ENCODE data around the gene PCGF3.

The PCGF3 gene

GRCh38 chr4:671769-672168 is 33.9 kb upstream of the PCGF3 start:
- no peak overlapping the region for H3K9ac ChIP-seq (ENCODE audit: low read length)
- no peak overlapping the region for H3K4me3 ChIP-seq (ENCODE audit: low read depth, low read length)
- no peaks in the 10 kb centered on the region for H3K9me3 ChIP-seq (ENCODE audit: control insufficient read depth, insufficient read depth, low read depth, low read length)
- peaks cover 12% of the 10 kb centered on the region; the same call in 1 of the 2 replicates for H3K4me1 ChIP-seq (ENCODE audit: control insufficient read depth, insufficient read depth, low read length)
- H3K36me3 ChIP-seq (ENCODE audit: control insufficient read depth, insufficient read depth, low read length) = peaks cover 21% of the 10 kb centered on the region
- H3K27ac ChIP-seq (ENCODE audit: low read depth, low read length) = no peak overlapping the region
- no peaks in the 10 kb centered on the region for H3K27me3 ChIP-seq (ENCODE audit: control insufficient read depth, insufficient read depth, low read length)

GRCh38 chr4:673349-674091 is 32.1 kb upstream of the PCGF3 start:
- Histone ChIP-seq H3K4me1 (ENCODE audit: control insufficient read depth, insufficient read depth, low read length) (peaks cover 19% of the 10 kb centered on the region; the same call in 1 of the 2 replicates), H3K9ac (ENCODE audit: low read length) (peak overlapping the region; percentile 97), H3K4me3 (ENCODE audit: low read depth, low read length) (peak overlapping the region; percentile 85), H3K27me3 (ENCODE audit: control insufficient read depth, insufficient read depth, low read length) (no peaks in the 10 kb centered on the region), H3K9me3 (ENCODE audit: control insufficient read depth, insufficient read depth, low read depth, low read length) (no peaks in the 10 kb centered on the region), H3K36me3 (ENCODE audit: control insufficient read depth, insufficient read depth, low read length) (peaks cover 21% of the 10 kb centered on the region), H3K27ac (ENCODE audit: low read depth, low read length) (peak overlapping the region; percentile 86; the same call in 1 of the 2 replicates)

GRCh38 chr4:674172-675035 is 31.2 kb upstream of the PCGF3 start, which contains the start of the genes ATP5ME and MYL5:
Gene ATP5ME, minus strand, starts transcription at chr4:674276. Its CDS starts 29 bp downstream, at chr4:674247.
Gene MYL5, plus strand, starts transcription at chr4:674542. Its CDS starts 3,485 bp downstream, at chr4:678027.
- no peaks in the 10 kb centered on the region for H3K9me3 ChIP-seq (ENCODE audit: control insufficient read depth, insufficient read depth, low read depth, low read length)
- H3K4me3 ChIP-seq (ENCODE audit: low read depth, low read length) = peak within 1 kb of the TSS; percentile 85
- peak within 1 kb of the TSS; percentile 97 for H3K9ac ChIP-seq (ENCODE audit: low read length)
- H3K36me3 ChIP-seq (ENCODE audit: control insufficient read depth, insufficient read depth, low read length) = peaks cover 21% of the 10 kb centered on the region
- H3K27me3 ChIP-seq (ENCODE audit: control insufficient read depth, insufficient read depth, low read length) = no peaks in the 10 kb centered on the region
- H3K4me1 ChIP-seq (ENCODE audit: control insufficient read depth, insufficient read depth, low read length) = peaks cover 19% of the 10 kb centered on the region; the same call in 1 of the 2 replicates
- peak within 1 kb of the TSS; percentile 86; the same call in 1 of the 2 replicates for H3K27ac ChIP-seq (ENCODE audit: low read depth, low read length)

GRCh38 chr4:675036-675882 is 30.4 kb upstream of the PCGF3 start:
- peaks cover 20% of the 10 kb centered on the region; the same call in 1 of the 2 replicates for H3K4me1 ChIP-seq (ENCODE audit: control insufficient read depth, insufficient read depth, low read length)
- H3K9ac ChIP-seq (ENCODE audit: low read length) = peak overlapping the region; percentile 71
- H3K4me3 ChIP-seq (ENCODE audit: low read depth, low read length) = peak overlapping the region; percentile 78
- H3K36me3 ChIP-seq (ENCODE audit: control insufficient read depth, insufficient read depth, low read length) = peaks cover 21% of the 10 kb centered on the region
- H3K27me3 ChIP-seq (ENCODE audit: control insufficient read depth, insufficient read depth, low read length) = no peaks in the 10 kb centered on the region
- H3K27ac ChIP-seq (ENCODE audit: low read depth, low read length) = 0 out of 2 replicates have a peak overlapping the region, but pooled peaks have one; percentile 67
- H3K9me3 ChIP-seq (ENCODE audit: control insufficient read depth, insufficient read depth, low read depth, low read length) = no peaks in the 10 kb centered on the region

GRCh38 chr4:675980-676870 is 29.4 kb upstream of the PCGF3 start:
- no peak overlapping the region for H3K9ac ChIP-seq (ENCODE audit: low read length)
- peaks cover 20% of the 10 kb centered on the region for H3K36me3 ChIP-seq (ENCODE audit: control insufficient read depth, insufficient read depth, low read length)
- H3K27me3 ChIP-seq (ENCODE audit: control insufficient read depth, insufficient read depth, low read length) = no peaks in the 10 kb centered on the region
- peaks cover 28% of the 10 kb centered on the region; the same call in 1 of the 2 replicates for H3K4me1 ChIP-seq (ENCODE audit: control insufficient read depth, insufficient read depth, low read length)
- no peak overlapping the region for H3K27ac ChIP-seq (ENCODE audit: low read depth, low read length)
- no peaks in the 10 kb centered on the region for H3K9me3 ChIP-seq (ENCODE audit: control insufficient read depth, insufficient read depth, low read depth, low read length)
- no peak overlapping the region; the same call in 1 of the 2 replicates for H3K4me3 ChIP-seq (ENCODE audit: low read depth, low read length)

GRCh38 chr4:676871-677235 is 28.8 kb upstream of the PCGF3 start:
- H3K4me1 ChIP-seq (ENCODE audit: control insufficient read depth, insufficient read depth, low read length) = peaks cover 28% of the 10 kb centered on the region; the same call in 1 of the 2 replicates
- H3K9ac ChIP-seq (ENCODE audit: low read length) = no peak overlapping the region

GRCh38 chr4:677431-678293 is 28.0 kb upstream of the PCGF3 start:
- Histone ChIP-seq H3K4me3 (ENCODE audit: low read depth, low read length) (no peak overlapping the region), H3K27me3 (ENCODE audit: control insufficient read depth, insufficient read depth, low read length) (no peaks in the 10 kb centered on the region), H3K4me1 (ENCODE audit: control insufficient read depth, insufficient read depth, low read length) (peaks cover 28% of the 10 kb centered on the region; the same call in 1 of the 2 replicates), H3K36me3 (ENCODE audit: control insufficient read depth, insufficient read depth, low read length) (peaks cover 6% of the 10 kb centered on the region), H3K9ac (ENCODE audit: low read length) (no peak overlapping the region), H3K27ac (ENCODE audit: low read depth, low read length) (no peak overlapping the region), H3K9me3 (ENCODE audit: control insufficient read depth, insufficient read depth, low read depth, low read length) (no peaks in the 10 kb centered on the region)

More at GRCh38 chr4:676871-677235, 28.8 kb upstream of the PCGF3 start:
- peaks cover 14% of the 10 kb centered on the region for H3K36me3 ChIP-seq (ENCODE audit: control insufficient read depth, insufficient read depth, low read length)
- no peaks in the 10 kb centered on the region for H3K27me3 ChIP-seq (ENCODE audit: control insufficient read depth, insufficient read depth, low read length)
- no peaks in the 10 kb centered on the region for H3K9me3 ChIP-seq (ENCODE audit: control insufficient read depth, insufficient read depth, low read depth, low read length)
- no peak overlapping the region for H3K4me3 ChIP-seq (ENCODE audit: low read depth, low read length)
- no peak overlapping the region for H3K27ac ChIP-seq (ENCODE audit: low read depth, low read length)

- peaks cover 23% of the 10 kb centered on the region; the same call in 1 of the 2 replicates for H3K4me1 ChIP-seq (ENCODE audit: control insufficient read depth, insufficient read depth, low read length)
- no peak overlapping the region for H3K27ac ChIP-seq (ENCODE audit: low read depth, low read length)
- H3K27me3 ChIP-seq (ENCODE audit: control insufficient read depth, insufficient read depth, low read length) = no peaks in the 10 kb centered on the region
- H3K9ac ChIP-seq (ENCODE audit: low read length) = no peak overlapping the region
- H3K9me3 ChIP-seq (ENCODE audit: control insufficient read depth, insufficient read depth, low read depth, low read length) = no peaks in the 10 kb centered on the region
- H3K36me3 ChIP-seq (ENCODE audit: control insufficient read depth, insufficient read depth, low read length) = no peaks in the 10 kb centered on the region
- H3K4me3 ChIP-seq (ENCODE audit: low read depth, low read length) = no peak overlapping the region
Measured at GRCh38 chr4:678331-679103, 27.1 kb upstream of the PCGF3 start.

- Histone ChIP-seq H3K9me3 (ENCODE audit: control insufficient read depth, insufficient read depth, low read depth, low read length) (no peaks in the 10 kb centered on the region), H3K36me3 (ENCODE audit: control insufficient read depth, insufficient read depth, low read length) (no peaks in the 10 kb centered on the region), H3K27ac (ENCODE audit: low read depth, low read length) (no peak overlapping the region), H3K4me3 (ENCODE audit: low read depth, low read length) (no peak overlapping the region), H3K27me3 (ENCODE audit: control insufficient read depth, insufficient read depth, low read length) (no peaks in the 10 kb centered on the region), H3K9ac (ENCODE audit: low read length) (no peak overlapping the region), H3K4me1 (ENCODE audit: control insufficient read depth, insufficient read depth, low read length) (peaks cover 27% of the 10 kb centered on the region)
Measured at GRCh38 chr4:679104-679481, 26.5 kb upstream of the PCGF3 start.

All from HUES6 (cell line).